ENCODE measurements around the gene BMF. TPM values are rescaled to one million over a fixed set of nuclear protein-coding genes. Genes with fewer than 3 reads are reported as not detected.
A peak's percentile ranks its signal among the peaks of the same experiment; 100 is the strongest.

Gene BMF
- total RNA-seq, 4 donors from 2014 or later, result 31.9 to 49.3 (median 37.2) TPM

DNA sequence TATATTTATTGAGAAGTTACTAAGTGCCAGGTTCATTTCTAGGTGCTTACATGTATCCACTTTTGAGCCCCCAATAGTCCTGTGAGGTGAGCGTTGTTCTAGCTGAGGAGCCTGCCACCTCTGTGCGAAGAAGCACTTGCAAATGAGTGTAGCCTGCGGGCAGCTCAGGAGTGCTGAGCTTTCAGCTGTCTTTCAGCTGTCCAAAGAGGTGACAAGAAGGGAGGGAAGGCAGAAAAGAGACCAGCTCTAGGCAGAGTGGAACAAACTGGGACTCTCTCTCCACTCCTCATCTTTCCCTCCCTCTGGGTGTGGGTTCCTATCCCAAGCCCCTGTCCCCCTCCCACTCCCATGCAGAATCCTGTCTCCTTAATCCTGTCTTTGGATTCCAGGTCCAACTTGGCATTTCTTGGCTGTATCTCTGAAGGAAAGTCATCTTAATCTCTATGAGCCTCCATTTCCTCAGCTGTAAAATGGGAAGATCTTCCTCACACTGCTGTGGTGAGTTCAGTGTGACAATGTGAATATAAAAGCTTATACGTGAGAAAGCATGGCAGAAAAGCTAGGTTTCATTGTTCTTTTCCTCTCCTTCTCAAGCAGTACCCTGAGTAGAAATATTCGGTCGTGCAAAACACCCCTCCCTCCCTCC is 63.0 kb downstream of the BMF start:
- Histone ChIP-seq H3K36me3 (no peaks in the 10 kb centered on the region), H3K4me1 (peaks cover 31 to 62% of the 10 kb centered on the region in 2 donors), H3K27me3 (no peaks in the 10 kb centered on the region), H3K27ac (peak overlapping the region; percentile 79 to 84 (median 81)), H3K4me3 (replicated peaks in 1 of 3) (no peak overlapping the region), H3K9me3 (no peaks in the 10 kb centered on the region)
- DNase-seq, result peak; percentile 37 to 39
- TF ChIP-seq, protein P1, sequence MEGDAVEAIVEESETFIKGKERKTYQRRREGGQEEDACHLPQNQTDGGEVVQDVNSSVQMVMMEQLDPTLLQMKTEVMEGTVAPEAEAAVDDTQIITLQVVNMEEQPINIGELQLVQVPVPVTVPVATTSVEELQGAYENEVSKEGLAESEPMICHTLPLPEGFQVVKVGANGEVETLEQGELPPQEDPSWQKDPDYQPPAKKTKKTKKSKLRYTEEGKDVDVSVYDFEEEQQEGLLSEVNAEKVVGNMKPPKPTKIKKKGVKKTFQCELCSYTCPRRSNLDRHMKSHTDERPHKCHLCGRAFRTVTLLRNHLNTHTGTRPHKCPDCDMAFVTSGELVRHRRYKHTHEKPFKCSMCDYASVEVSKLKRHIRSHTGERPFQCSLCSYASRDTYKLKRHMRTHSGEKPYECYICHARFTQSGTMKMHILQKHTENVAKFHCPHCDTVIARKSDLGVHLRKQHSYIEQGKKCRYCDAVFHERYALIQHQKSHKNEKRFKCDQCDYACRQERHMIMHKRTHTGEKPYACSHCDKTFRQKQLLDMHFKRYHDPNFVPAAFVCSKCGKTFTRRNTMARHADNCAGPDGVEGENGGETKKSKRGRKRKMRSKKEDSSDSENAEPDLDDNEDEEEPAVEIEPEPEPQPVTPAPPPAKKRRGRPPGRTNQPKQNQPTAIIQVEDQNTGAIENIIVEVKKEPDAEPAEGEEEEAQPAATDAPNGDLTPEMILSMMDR (IDR thresholded peaks at IDR 0.05), result no peak
- TF ChIP-seq POLR2A (IDR thresholded peaks at IDR 0.05), result no peak
- intact Hi-C loops (cut with DNase I), result loop anchor here (5.0 kb wide), 2 partner anchors 62 to 227 kb away; partner anchors contain the start of gene BMF
- 77 to 79% methylated on average over 6 of the region's 6 CpGs for WGBS, 2 donors

DNA sequence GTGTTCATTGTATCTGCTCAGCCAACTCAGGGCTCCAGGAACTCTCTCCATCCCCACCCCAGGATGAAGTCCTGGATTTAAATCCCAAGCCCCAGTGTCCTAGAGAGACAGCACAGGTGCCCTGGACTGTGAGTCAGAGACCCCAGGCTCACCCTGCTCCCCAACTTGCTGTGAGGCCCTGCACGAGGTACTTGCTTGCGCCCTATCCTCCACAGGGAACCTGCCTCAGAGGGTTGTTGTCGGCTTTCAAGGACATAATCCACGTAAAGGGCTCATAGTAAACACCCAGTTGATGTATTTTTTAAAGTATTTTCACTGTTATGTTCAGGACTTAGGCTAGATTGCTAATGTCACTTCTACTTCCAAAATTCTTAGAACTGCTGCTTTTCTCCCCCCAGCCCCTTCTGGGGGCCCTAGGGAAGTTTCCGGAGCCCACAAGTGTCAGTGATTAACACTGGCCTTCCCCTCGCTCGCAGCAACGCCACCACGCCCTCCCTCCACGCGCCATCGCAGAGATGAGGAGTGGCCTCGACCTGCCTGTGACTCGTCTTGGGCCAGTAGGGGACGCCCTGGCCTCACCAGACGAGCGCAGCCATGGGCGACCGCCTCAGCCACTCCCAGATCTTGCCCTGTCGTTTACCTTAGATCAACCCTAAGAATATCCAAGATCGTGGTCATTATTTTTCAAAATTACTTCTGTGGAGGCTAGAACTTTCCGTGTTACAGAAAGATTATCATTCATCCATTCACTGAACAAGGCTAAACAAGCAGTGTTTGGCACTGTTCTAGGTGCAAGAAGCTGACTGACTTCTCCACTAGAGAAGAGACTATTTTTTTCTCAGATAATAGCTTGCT is 63.7 kb downstream of the BMF start:
- H3K4me1 ChIP-seq, result peaks cover 33 to 65% of the 10 kb centered on the region in 2 donors
- H3K36me3 ChIP-seq, result no peaks in the 10 kb centered on the region
- no peaks in the 10 kb centered on the region for H3K27me3 ChIP-seq
- DNase-seq, result peak; percentile 95
- WGBS, 2 donors, result 4 to 5% methylated on average over 22 of the region's 22 CpGs
- no peaks in the 10 kb centered on the region for H3K9me3 ChIP-seq
- H3K27ac ChIP-seq, result peak overlapping the region; percentile 79 to 84 (median 81)
- intact Hi-C loops (cut with DNase I), result loop anchor here (5.0 kb wide), 2 partner anchors 62 to 227 kb away; partner anchors contain the start of gene BMF
- H3K4me3 ChIP-seq (replicated peaks in 1 of 3), result no peak overlapping the region
- TF ChIP-seq POLR2A (IDR thresholded peaks at IDR 0.05), result no peak
- TF ChIP-seq, protein P1 (IDR thresholded peaks at IDR 0.05), result peak; percentile 53 to 99 (median 96)

DNA sequence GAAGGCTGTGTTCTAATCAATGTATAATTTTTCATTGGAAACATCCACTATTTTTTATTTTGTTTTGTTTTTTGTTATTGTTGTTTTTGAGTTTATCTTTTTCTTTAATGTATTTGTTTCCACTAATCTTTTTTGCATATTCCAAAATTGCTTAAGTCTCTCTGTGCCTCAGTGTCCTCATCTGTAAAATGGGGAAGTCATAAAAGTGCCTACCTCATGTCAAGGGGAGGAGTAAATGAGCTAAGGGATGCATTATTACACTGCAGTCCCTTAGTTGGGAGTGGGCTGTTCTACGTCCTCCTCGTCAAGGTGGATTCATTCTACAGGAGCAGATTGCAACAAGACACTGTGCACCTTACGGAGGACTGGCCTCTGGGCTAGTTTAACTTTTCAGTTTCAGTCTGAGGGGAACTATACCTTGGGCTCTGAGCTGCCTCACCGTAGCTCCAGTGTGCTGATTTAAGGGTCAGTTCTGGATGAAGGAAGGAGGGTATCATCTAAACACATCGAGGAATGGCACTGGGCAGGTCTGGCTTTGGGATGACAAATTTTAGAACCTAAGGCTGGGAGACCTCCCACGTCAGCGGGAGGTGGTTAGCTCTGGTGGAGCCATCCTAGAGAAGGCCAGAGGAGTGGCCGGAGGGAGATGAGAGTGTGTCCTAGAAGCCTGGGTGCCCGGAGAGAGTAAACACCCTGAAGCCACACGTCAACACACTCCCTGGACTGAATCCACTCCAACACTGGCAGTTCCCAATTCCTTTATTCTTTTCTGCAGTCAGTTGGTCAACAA is 64.6 kb downstream of the BMF start:
- Histone ChIP-seq H3K9me3 (no peaks in the 10 kb centered on the region), H3K4me1 (peaks cover 31 to 59% of the 10 kb centered on the region in 2 donors), H3K36me3 (no peaks in the 10 kb centered on the region), H3K4me3 (replicated peaks in 1 of 3) (no peak overlapping the region), H3K27me3 (no peaks in the 10 kb centered on the region), H3K27ac (peak overlapping the region in 2 of 3 donors; percentile 79 to 81)
- no peak for DNase-seq
- 79 to 83% methylated on average over 10 of the region's 10 CpGs for WGBS, 2 donors
- intact Hi-C loops (cut with DNase I), result no loop called here
- TF ChIP-seq POLR2A (IDR thresholded peaks at IDR 0.05), result no peak
- TF ChIP-seq, protein P1 (IDR thresholded peaks at IDR 0.05), result no peak

DNA sequence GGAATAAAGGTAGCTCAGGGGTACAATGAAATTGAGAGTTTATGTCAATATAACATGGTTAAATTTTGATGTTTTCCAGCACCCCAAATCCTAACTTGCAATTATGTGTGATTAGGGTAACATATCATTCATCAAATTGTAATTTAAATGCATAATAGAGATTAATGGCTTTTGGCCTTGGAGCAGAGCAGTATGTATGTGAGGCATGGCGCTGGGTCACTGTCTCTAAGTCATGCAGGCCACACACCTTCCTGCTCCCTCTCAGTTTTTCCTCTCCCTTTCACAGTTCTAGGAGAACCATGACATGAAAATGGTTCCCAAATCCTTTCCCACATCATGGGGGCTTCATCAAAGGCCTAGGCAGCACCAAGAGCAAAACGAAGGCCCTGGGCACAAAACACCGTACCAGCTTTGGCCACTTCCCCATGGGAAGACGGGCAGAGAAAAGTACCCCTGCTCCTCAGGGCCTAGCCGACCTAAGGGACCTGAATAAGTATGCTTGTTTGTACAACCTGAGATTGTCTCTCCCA is 65.8 kb downstream of the BMF start:
- 79 to 84% methylated on average over 5 of the region's 5 CpGs for WGBS, 2 donors
- Histone ChIP-seq H3K4me3 (replicated peaks in 1 of 3) (no peak overlapping the region), H3K27ac (no peak overlapping the region), H3K9me3 (no peaks in the 10 kb centered on the region), H3K4me1 (peaks cover 27 to 49% of the 10 kb centered on the region in 2 donors), H3K36me3 (no peaks in the 10 kb centered on the region), H3K27me3 (no peaks in the 10 kb centered on the region)
- no peak for DNase-seq
- TF ChIP-seq, protein P1 (IDR thresholded peaks at IDR 0.05), result no peak
- no peak for TF ChIP-seq POLR2A (IDR thresholded peaks at IDR 0.05)
- intact Hi-C loops (cut with DNase I), result no loop called here

All from thyroid gland (tissue), 4 donors.